ENCODE results near the gene OTULIN.

OTULIN gene

GRCh38 chr5:14664270-14665100, at the start of gene OTULIN:
OTULIN (plus strand) TSS chr5:14664718; CDS start chr5:14664826, 108 bp downstream.
- peak; percentile 79 for DNase-seq

GRCh38 chr5:14615365-14615764, 49.2 kb upstream of the OTULIN start:
- DNase-seq: no peak

- no peak for DNase-seq
Measured at GRCh38 chr5:14617441-14617840, 47.1 kb upstream of the OTULIN start.

- no peak for DNase-seq
Measured at GRCh38 chr5:14627270-14627669, 37.2 kb upstream of the OTULIN start.

GRCh38 chr5:14628346-14628745, 36.2 kb upstream of the OTULIN start:
- no peak for DNase-seq

GRCh38 chr5:14630671-14631070, 33.8 kb upstream of the OTULIN start:
- DNase-seq: no peak

- DNase-seq: no peak
Measured at GRCh38 chr5:14635656-14636055, 28.9 kb upstream of the OTULIN start.

GRCh38 chr5:14640765-14641164, 23.8 kb upstream of the OTULIN start:
- DNase-seq: no peak

GRCh38 chr5:14644623-14645237, 19.8 kb upstream of the OTULIN start:
- no peak for DNase-seq

- DNase-seq: no peak
Measured at GRCh38 chr5:14650052-14650451, 14.5 kb upstream of the OTULIN start.

- no peak for DNase-seq
Measured at GRCh38 chr5:14655146-14655741, 9.3 kb upstream of the OTULIN start.

GRCh38 chr5:14656898-14657297, 7.6 kb upstream of the OTULIN start:
- no peak for DNase-seq

GRCh38 chr5:14659821-14660607, 4.5 kb upstream of the OTULIN start:
- DNase-seq: no peak

GRCh38 chr5:14660833-14661232, 3.7 kb upstream of the OTULIN start:
- no peak for DNase-seq

- no peak for DNase-seq
Measured at GRCh38 chr5:14662721-14663260, 1.7 kb upstream of the OTULIN start.

- DNase-seq: no peak
Measured at GRCh38 chr5:14663734-14664269, 716 bp upstream of the OTULIN start.

- no peak for DNase-seq
Measured at GRCh38 chr5:14665101-14665822, 744 bp downstream of the OTULIN start.

GRCh38 chr5:14665949-14666348, 1.4 kb downstream of the OTULIN start:
- no peak for DNase-seq

GRCh38 chr5:14666357-14666756, 1.8 kb downstream of the OTULIN start:
- DNase-seq: no peak

GRCh38 chr5:14667290-14667689, 2.8 kb downstream of the OTULIN start:
- DNase-seq: no peak

- DNase-seq: no peak
Measured at GRCh38 chr5:14667770-14668169, 3.3 kb downstream of the OTULIN start.

- DNase-seq: no peak
Measured at GRCh38 chr5:14668181-14668591, 3.7 kb downstream of the OTULIN start.

Data from GOT3 (cell line).